ENCODE data around the gene RNGTT. TPM values are rescaled to one million over a fixed set of nuclear protein-coding genes. Genes with fewer than 3 reads are reported as not detected.

RNGTT gene
- total and polyA plus RNA-seq, 12 donors = 2.6 to 29.6 (median 14.2) TPM

- intact Hi-C loops (cut with DNase I) = no loop called here
- 61 to 74% (median 73%) methylated on average over 5 of the region's 5 CpGs for WGBS, 4 donors
- no peak for TF ChIP-seq CTCF (IDR thresholded peaks at IDR 0.05)
- no peak for TF ChIP-seq POLR2A (IDR thresholded peaks at IDR 0.05)
- H3K27ac ChIP-seq = no peak overlapping the region
- no peaks in the 10 kb centered on the region for H3K36me3 ChIP-seq (replicated peaks in 1 of 2)
- H3K9me3 ChIP-seq (replicated peaks in 1 of 3) = no peaks in the 10 kb centered on the region
- H3K27me3 ChIP-seq = no peaks in the 10 kb centered on the region
- no peak for DNase-seq
- no peak overlapping the region for H3K4me3 ChIP-seq
- no peaks in the 10 kb centered on the region for H3K4me1 ChIP-seq (replicated peaks in 1 of 2)
Observed at GRCh38 chr6:88650029-88650619, 313.3 kb downstream of the RNGTT start.

GRCh38 chr6:88641178-88641903 is 322.1 kb downstream of the RNGTT start:
- peaks cover 0 to 7% of the 10 kb centered on the region in 2 donors for H3K4me1 ChIP-seq (replicated peaks in 1 of 2)
- H3K36me3 ChIP-seq (replicated peaks in 1 of 2) = no peaks in the 10 kb centered on the region
- no peaks in the 10 kb centered on the region for H3K9me3 ChIP-seq (replicated peaks in 1 of 3)
- TF ChIP-seq POLR2A (IDR thresholded peaks at IDR 0.05) (no peak), CTCF (IDR thresholded peaks at IDR 0.05) (no peak)
- WGBS, 4 donors = 83 to 91% (median 90%) methylated on average over 7 of the region's 7 CpGs
- H3K27ac ChIP-seq = no peak overlapping the region
- H3K4me3 ChIP-seq = no peak overlapping the region
- intact Hi-C loops (cut with DNase I) = no loop called here
- H3K27me3 ChIP-seq = no peaks in the 10 kb centered on the region
- DNase-seq = no peak

- H3K36me3 ChIP-seq (replicated peaks in 1 of 2) = no peaks in the 10 kb centered on the region
- H3K27me3 ChIP-seq = no peaks in the 10 kb centered on the region
- DNase-seq = no peak
- no peak for TF ChIP-seq CTCF (IDR thresholded peaks at IDR 0.05)
- no peak for TF ChIP-seq POLR2A (IDR thresholded peaks at IDR 0.05)
- no peak overlapping the region for H3K4me3 ChIP-seq
- intact Hi-C loops (cut with DNase I) = no loop called here
- no peaks in the 10 kb centered on the region for H3K9me3 ChIP-seq (replicated peaks in 1 of 3)
- 78 to 92% (median 85%) methylated on average over 2 of the region's 2 CpGs for WGBS, 4 donors
- H3K4me1 ChIP-seq (replicated peaks in 1 of 2) = peaks cover 0 to 7% of the 10 kb centered on the region in 2 donors
- no peak overlapping the region for H3K27ac ChIP-seq
Observed at GRCh38 chr6:88637761-88638545, 325.5 kb downstream of the RNGTT start.

- no peak overlapping the region for H3K4me3 ChIP-seq
- H3K27ac ChIP-seq = no peak overlapping the region
- no peaks in the 10 kb centered on the region for H3K36me3 ChIP-seq (replicated peaks in 1 of 2)
- no peaks in the 10 kb centered on the region for H3K27me3 ChIP-seq
- TF ChIP-seq POLR2A (IDR thresholded peaks at IDR 0.05) = no peak
- TF ChIP-seq CTCF (IDR thresholded peaks at IDR 0.05) = no peak
- H3K4me1 ChIP-seq (replicated peaks in 1 of 2) = peaks cover 0 to 7% of the 10 kb centered on the region in 2 donors
- H3K9me3 ChIP-seq (replicated peaks in 1 of 3) = no peaks in the 10 kb centered on the region
- intact Hi-C loops (cut with DNase I) = no loop called here
- DNase-seq = no peak
Observed at GRCh38 chr6:88636871-88637270, 326.5 kb downstream of the RNGTT start.
